HepG2 (cell line): Measurements from ENCODE around the gene PEX10. TPM values are rescaled to one million over a fixed set of nuclear protein-coding genes. Genes with fewer than 3 reads are reported as not detected.
A peak's percentile ranks its signal among the peaks of the same experiment; 100 is the strongest.

Experiments used
- ATAC-seq: fragments of 200-7000 bp; cut with Tn5 transposase; 3 replicates; pipeline ENCODE4 v1.9.1; 2020; ENCODE audit warnings: mild to moderate bottlenecking, moderate library complexity
- BruUV-seq: library from RNA; stranded (reverse); fragments of 400-500 nt; replicated peaks from 2 replicates; lab custom pipeline; 2021; lab: Mats Ljungman, UMichigan
- CTCF ChIA-PET: fragments of 300-600 bp; formaldehyde crosslinking; extraction: SDS; loops from one replicate; lab custom pipeline; 2021; ENCODE audit warnings: low total read pairs, inconsistent platforms, low intra/inter-chr PET ratio; lab: Yijun Ruan, JAX
- POLR2A ChIA-PET: fragments of 350-600 bp; sonication (Branson Sonifier 250); formaldehyde crosslinking; loops from one replicate; lab custom pipeline; 2020; ENCODE audit warnings: antibody characterized with exemption, inconsistent platforms; lab: Yijun Ruan, JAX
- DNase-seq: peaks from one replicate; pipeline ENCODE4 v3.0.0-alpha.2; 2015; ENCODE audit warnings: low spot score
- FAIRE-seq: peaks from 3 replicates; lab custom pipeline; 2011; peaks lifted over from hg19 to GRCh38; lab: Jason Lieb, UNC
- H2AFZ ChIP-seq: one replicate; pipeline ENCODE4 v1.6.1; 2011; ENCODE audit warnings: low read length, inconsistent platforms
- H3K27ac ChIP-seq: fragments of 300-600 bp; 3 replicates; pipeline ENCODE4 v1.8.0; 2011; ENCODE audit warnings: mixed run types, mild to moderate bottlenecking, mixed read lengths, low read length, inconsistent platforms; ENCODE audit not compliant: insufficient read depth; ENCODE audit errors: extremely low read length
- H3K27me3 ChIP-seq, 2 experiments: fragments of 200-600 bp in 1 of 2; 2 replicates in 1 of 2; 3 replicates in 1 of 2; pipeline versions ENCODE4 v1.6.0 to v1.8.0; 2011; ENCODE audit warnings: low read length in 2 of 2, mild to moderate bottlenecking in 2 of 2, moderate library complexity in 2 of 2, inconsistent platforms in 1 of 2; ENCODE audit not compliant: insufficient read depth in 2 of 2, control insufficient read depth in 1 of 2
- H3K36me3 ChIP-seq, 2 experiments: fragments of 200-600 bp in 1 of 2; replicated peaks in 1 of 2; 2 replicates in 1 of 2; 3 replicates in 1 of 2; pipeline versions ENCODE4 v1.5.1 to v1.8.0; 2011; ENCODE audit warnings: low read length in 2 of 2, inconsistent platforms in 1 of 2; ENCODE audit not compliant: insufficient read depth in 2 of 2, control insufficient read depth in 1 of 2
- H3K4me1 ChIP-seq: 2 replicates; pipeline ENCODE4 v1.5.1; 2012; ENCODE audit warnings: low read length, inconsistent platforms; ENCODE audit not compliant: insufficient read depth
- H3K4me2 ChIP-seq: 2 replicates; pipeline ENCODE4 v1.6.0; 2011; ENCODE audit warnings: low read depth, low read length, inconsistent platforms
- H3K4me3 ChIP-seq, 3 experiments: fragments of 200-600 bp in 1 of 3; sonication (generic), shearing (Covaris generic) in 1 of 3; replicated peaks in 1 of 3; 2 replicates each; pipeline ENCODE4 v1.5.1; 2011 to 2016; ENCODE audit warnings: low read length in 3 of 3, inconsistent platforms in 2 of 3, low read depth in 2 of 3, mild to moderate bottlenecking in 2 of 3, control low read depth in 1 of 3, mixed read lengths in 1 of 3; ENCODE audit not compliant: insufficient read depth in 1 of 3
- H3K79me2 ChIP-seq: one replicate; pipeline ENCODE4 v1.6.1; 2011; ENCODE audit warnings: low read length, inconsistent platforms; ENCODE audit not compliant: insufficient read depth
- H3K9ac ChIP-seq: 2 replicates; pipeline ENCODE4 v1.6.0; 2011; ENCODE audit warnings: mild to moderate bottlenecking, low read depth, low read length, inconsistent platforms; ENCODE audit not compliant: insufficient read depth
- H3K9me3 ChIP-seq: 2 replicates; pipeline ENCODE4 v1.5.1; 2012; ENCODE audit warnings: mild to moderate bottlenecking, low read length
- H4K20me1 ChIP-seq: 2 replicates; pipeline ENCODE4 v1.6.0; 2011; ENCODE audit warnings: inconsistent platforms, mild to moderate bottlenecking, low read length, moderate library complexity; ENCODE audit not compliant: insufficient read depth
- HDAC6 ChIP-seq: fragments of 200-600 bp; sonication (generic); IDR thresholded peaks from 2 replicates; pipeline ENCODE4 v1.7.0; 2017; ENCODE audit warnings: mild to moderate bottlenecking, antibody characterized with exemption, low read length, low read depth
- MAFF ChIP-seq: IDR thresholded peaks from 2 replicates; pipeline ENCODE4 v1.6.1; 2011; ENCODE audit warnings: low read depth, low read length, improper control_type of control experiment
- MAZ ChIP-seq, 2 experiments: sonication (generic) in 1 of 2; formaldehyde crosslinking in 1 of 2; IDR thresholded peaks; 2 replicates each; pipeline versions ENCODE4 v1.5.0 to v1.6.1; 2012 to 2020; ENCODE audit warnings: low read depth in 2 of 2, mild to moderate bottlenecking in 2 of 2, borderline replicate concordance in 1 of 2, improper control_type of control experiment in 1 of 2, low read length in 1 of 2, missing genetic modification reagents in 1 of 2, moderate library complexity in 1 of 2
- MXD4 ChIP-seq: IDR thresholded peaks from 2 replicates; pipeline ENCODE4 v1.6.1; 2016; ENCODE audit warnings: mild to moderate bottlenecking, missing biosample characterization, missing genetic modification reagents
- NR2F2 ChIP-seq: IDR thresholded peaks from 2 replicates; pipeline ENCODE4 v1.6.1; 2012; ENCODE audit warnings: low read depth, inconsistent platforms, borderline replicate concordance
- PRMT3 ChIP-seq: sonication (generic); formaldehyde crosslinking; IDR thresholded peaks from 2 replicates; pipeline ENCODE4 v1.8.1; 2022; ENCODE audit warnings: low read depth, mild to moderate bottlenecking, moderate library complexity, missing genetic modification reagents, borderline replicate concordance
- SAFB2 ChIP-seq: sonication (generic); formaldehyde crosslinking; IDR thresholded peaks from 2 replicates; pipeline ENCODE4 v1.5.1; 2020; ENCODE audit warnings: missing genetic modification reagents, low read depth, mild to moderate bottlenecking, borderline replicate concordance
- SIN3B ChIP-seq: fragments of 150-350 bp; IDR thresholded peaks from 2 replicates; pipeline ENCODE4 v1.6.1; 2014; ENCODE audit warnings: low read length
- TARDBP ChIP-seq: sonication (generic); formaldehyde crosslinking; IDR thresholded peaks from 2 replicates; pipeline ENCODE4 v1.8.0; 2022; ENCODE audit warnings: mild to moderate bottlenecking, missing genetic modification reagents
- ZEB1 ChIP-seq: IDR thresholded peaks from 2 replicates; pipeline ENCODE4 v1.6.1; 2012; ENCODE audit warnings: mild to moderate bottlenecking, low read depth, inconsistent platforms; ENCODE audit not compliant: insufficient replicate concordance
- ZFYVE20 ChIP-seq: sonication (generic); formaldehyde crosslinking; IDR thresholded peaks from 2 replicates; pipeline ENCODE4 v1.8.0; 2023; ENCODE audit warnings: low read depth, mild to moderate bottlenecking, moderate library complexity, missing genetic modification reagents, borderline replicate concordance
- ZNF563 ChIP-seq: sonication (generic); formaldehyde crosslinking; IDR thresholded peaks from 2 replicates; pipeline ENCODE4 v1.8.0; 2022; ENCODE audit warnings: mild to moderate bottlenecking, moderate library complexity, missing genetic modification reagents
- ZNF770 ChIP-seq: sonication (generic); formaldehyde crosslinking; IDR thresholded peaks from 2 replicates; pipeline ENCODE4 v1.5.0; 2020; ENCODE audit warnings: mild to moderate bottlenecking, missing genetic modification reagents
- ZNF780A ChIP-seq: sonication (generic); formaldehyde crosslinking; IDR thresholded peaks from 2 replicates; pipeline ENCODE4 v1.8.0; 2022; ENCODE audit warnings: mild to moderate bottlenecking, missing genetic modification reagents, moderate library complexity
- WGBS: methylation state at CpG from one replicate; pipeline ENCODE4 v1.1.6; 2017; ENCODE audit warnings: low lambda C conversion rate; 5-methylcytosine and 5-hydroxymethylcytosine counted together
- in situ Hi-C: cut with HindIII; loops from 2 replicates; pipeline ENCODE4 v1.10.0; 2017; ENCODE audit warnings: low pct_unique_long_range_greater_than_20kb; ENCODE audit not compliant: extremely low pct_ligation_motif_present
- intact Hi-C: fragments of 100-400 bp; cut with micrococcal nuclease; formaldehyde crosslinking; loops from one replicate; pipeline ENCODE4 v1.10.0; 2022; ENCODE audit not compliant: unreplicated experiment
- polyA plus RNA-seq, 8 experiments: library from polyadenylated mRNA; depleted of rRNA in 3 of 8; stranded (reverse) in 7 of 8; unstranded in 1 of 8; fragments of >200 nt; fragmentation: Illumina TruSeq in 4 of 8; extraction: Trizol in 4 of 8; gene quantifications; 2 replicates each; pipeline versions ENCODE4 v1.2.1 to v1.2.3, GENCODE V29; 2011 to 2016; ENCODE audit warnings: low read depth in 4 of 8, missing spikeins in 1 of 8, mixed read lengths in 1 of 8; ENCODE audit not compliant: insufficient read depth in 1 of 8
- total RNA-seq, 5 experiments: library from RNA; depleted of rRNA; stranded (reverse); fragments of >200 nt; fragmentation: Illumina TruSeq; extraction: Trizol; gene quantifications; 2 replicates each; pipeline ENCODE4 v1.2.3, GENCODE V29; 2016; ENCODE audit warnings: low read depth in 1 of 5

Gene PEX10
- total and polyA plus RNA-seq, 2 of the 13 experiments (the other 11 are each of a cell fraction or from before 2014, with no cell fraction given): 16.1 to 39.6 TPM

GRCh38 chr1:2391931-2392509, 20.3 kb downstream of the PEX10 start:
- DNase-seq (no peak), FAIRE-seq (no peak), ATAC-seq (peak; percentile 24)
- H3K9me3 ChIP-seq: no peaks in the 10 kb centered on the region
- CTCF ChIA-PET: interaction anchor here (1.1 kb wide), 1 partner anchor 197 kb away, joined by 3 read pairs; no protein-coding TSS in a partner anchor
- no peak overlapping the region for H2AFZ ChIP-seq
- POLR2A ChIA-PET: interaction anchor here (0.8 to 1.9 kb wide), 21 partner anchors 10 to 202 kb away, joined by 3 to 20 read pairs (median 5); partner anchors contain the start of genes FAAP20, PANK4, PEX10 and PRXL2B
- no peaks in the 10 kb centered on the region; a peak in 1 of 5 replicates for H3K27me3 ChIP-seq
- no TSS peak for BruUV-seq
- intact Hi-C loops (no loop called here), in situ Hi-C loops (no loop called here)
- H3K9ac ChIP-seq: peak overlapping the region; percentile 85
- peaks cover 12 to 24% of the 10 kb centered on the region in 2 experiments for H3K36me3 ChIP-seq
- WGBS: 0% methylated on average over 6 of the region's 62 CpGs
- peaks cover 36% of the 10 kb centered on the region for H3K79me2 ChIP-seq
- peak overlapping the region; percentile 54 for H3K27ac ChIP-seq
- H3K4me2 ChIP-seq: peak overlapping the region; percentile 92
- peaks cover 8% of the 10 kb centered on the region; the same call in 1 of the 2 replicates for H4K20me1 ChIP-seq
- H3K4me1 ChIP-seq: peaks cover 34% of the 10 kb centered on the region
- peak overlapping the region; percentile 83 to 96 (median 91) for H3K4me3 ChIP-seq
- TF ChIP-seq NR2F2 (peak; percentile 23; the same call in 1 of the 2 replicates), MAZ (IDR thresholded peaks at IDR 0.05; ENCODE audit: borderline replicate concordance, low read depth, low read length) (no peak), MAZ (CRISPR knock-in tag; IDR thresholded peaks at IDR 0.05; ENCODE audit: low read depth) (peak; percentile 48; the same call in 1 of the 2 replicates), ZNF770 (CRISPR knock-in tag) (0 out of 2 replicates have a peak, but pooled peaks have one; percentile 3), ZNF563 (CRISPR knock-in tag) (0 out of 2 replicates have a peak, but pooled peaks have one; percentile 14), TARDBP (0 out of 2 replicates have a peak, but pooled peaks have one; percentile 2), MXD4 (CRISPR knock-in tag) (no peak), ZFYVE20 (CRISPR knock-in tag) (0 out of 2 replicates have a peak, but pooled peaks have one; percentile 54), SIN3B (no peak), MAFF (no peak), SAFB2 (CRISPR knock-in tag) (0 out of 2 replicates have a peak, but pooled peaks have one; percentile 10), ZNF780A (CRISPR knock-in tag) (no peak), HDAC6 (no peak), ZEB1 (no peak), PRMT3 (no peak)
